Measurements from ENCODE around the gene DEPDC5.

Gene DEPDC5

GRCh38 chr22:31952472-31952871 is 198.7 kb downstream of the DEPDC5 start:
- peaks cover 50% of the 10 kb centered on the region for H3K36me3 Mint-ChIP-seq (ENCODE audit: low read depth)
- no peaks in the 10 kb centered on the region for H3K9me3 Mint-ChIP-seq

DNA sequence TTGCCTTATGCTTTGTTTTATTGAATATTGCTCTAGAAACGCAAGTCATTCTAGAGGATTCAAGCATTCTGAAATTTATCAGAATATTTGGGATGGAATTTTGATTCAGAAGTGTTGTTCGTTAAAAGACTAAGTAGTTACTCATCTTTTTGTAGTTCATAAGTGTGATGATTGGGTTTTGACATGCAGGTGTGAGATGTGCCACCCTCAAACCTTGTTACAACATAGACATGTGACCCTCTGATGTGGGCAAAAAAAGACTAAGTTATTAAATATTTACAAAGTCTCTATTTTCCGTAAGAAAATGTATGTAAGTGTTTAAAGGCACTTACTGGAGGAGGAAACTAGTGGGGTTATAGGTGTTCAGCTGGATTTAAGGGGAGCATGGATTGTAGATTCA is 199.4 kb downstream of the DEPDC5 start:
- Mint-ChIP-seq H3K27ac (no peak overlapping the region), H3K27me3 (ENCODE audit: low read depth) (no peaks in the 10 kb centered on the region), H3K4me3 (no peak overlapping the region), H3K9me3 (no peaks in the 10 kb centered on the region), H3K4me1 (ENCODE audit: low read depth) (peaks cover 52% of the 10 kb centered on the region), H3K36me3 (ENCODE audit: low read depth) (peaks cover 48% of the 10 kb centered on the region)

More at GRCh38 chr22:31952472-31952871, 198.7 kb downstream of the DEPDC5 start:
- no peak overlapping the region for H3K27ac Mint-ChIP-seq
- no peak overlapping the region for H3K4me3 Mint-ChIP-seq
- H3K4me1 Mint-ChIP-seq (ENCODE audit: low read depth): peaks cover 56% of the 10 kb centered on the region
- H3K27me3 Mint-ChIP-seq (ENCODE audit: low read depth): no peaks in the 10 kb centered on the region

GRCh38 chr22:31954535-31955523 is 201.0 kb downstream of the DEPDC5 start:
- Mint-ChIP-seq H3K4me1 (ENCODE audit: low read depth) (peaks cover 54% of the 10 kb centered on the region), H3K4me3 (no peak overlapping the region), H3K27me3 (ENCODE audit: low read depth) (no peaks in the 10 kb centered on the region), H3K27ac (peak overlapping the region; percentile 11), H3K36me3 (ENCODE audit: low read depth) (peaks cover 49% of the 10 kb centered on the region), H3K9me3 (no peaks in the 10 kb centered on the region)

DNA sequence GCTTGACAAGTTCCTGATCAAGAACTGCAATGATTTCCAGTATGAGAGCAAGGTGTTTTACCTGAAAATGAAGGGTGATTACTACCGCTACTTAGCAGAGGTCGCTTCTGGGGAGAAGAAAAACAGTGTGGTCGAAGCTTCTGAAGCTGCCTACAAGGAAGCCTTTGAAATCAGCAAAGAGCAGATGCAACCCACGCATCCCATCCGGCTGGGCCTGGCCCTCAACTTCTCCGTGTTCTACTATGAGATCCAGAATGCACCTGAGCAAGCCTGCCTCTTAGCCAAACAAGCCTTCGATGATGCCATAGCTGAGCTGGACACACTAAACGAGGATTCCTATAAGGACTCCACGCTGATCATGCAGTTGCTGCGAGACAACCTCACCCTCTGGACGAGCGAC is 202.5 kb downstream of the DEPDC5 start:
- Mint-ChIP-seq H3K4me1 (ENCODE audit: low read depth) (peaks cover 46% of the 10 kb centered on the region), H3K4me3 (peak overlapping the region; percentile 1)

More for the DNA sequence above, 202.5 kb downstream of the DEPDC5 start:
- Mint-ChIP-seq H3K27ac (no peak overlapping the region), H3K9me3 (no peaks in the 10 kb centered on the region), H3K36me3 (ENCODE audit: low read depth) (peaks cover 42% of the 10 kb centered on the region), H3K27me3 (ENCODE audit: low read depth) (peaks cover 4% of the 10 kb centered on the region)

All from T-helper 1 cell treated with Interleukin-12 subunit alpha and Interleukin-12 subunit beta and Interleukin-4 antibody, amounts not matched to agents 30 μg/mL and 1 μg/mL, for 36 hours (primary cell).